IPS-NIHi7 (cell line): ENCODE data around the gene PRR30.

Experiments used
- DNase-seq: peaks from one replicate; pipeline ENCODE4 v3.0.0; 2012; ENCODE audit warnings: mixed read lengths; ENCODE audit errors: extremely low spot score

Gene PRR30

DNA sequence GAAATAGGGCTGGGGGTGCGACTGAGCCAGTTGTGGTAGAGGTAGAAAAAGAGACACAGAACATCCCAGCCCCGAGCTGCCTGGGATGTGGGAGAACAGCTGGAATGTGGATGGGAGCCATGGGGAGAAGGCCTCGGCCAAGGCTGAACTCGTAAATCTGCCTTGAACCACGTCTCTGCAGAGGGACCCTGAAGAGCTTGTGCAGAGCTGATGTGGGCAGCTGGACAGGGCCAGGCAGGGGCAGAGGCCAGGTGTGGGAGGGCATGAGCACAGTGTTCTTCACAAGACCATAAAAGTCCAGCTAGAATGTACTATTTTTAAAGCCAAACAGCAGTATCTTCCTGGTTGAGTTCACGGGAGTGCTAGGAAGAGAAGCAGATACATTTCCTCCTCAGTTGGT lies 15.3 kb upstream of the PRR30 start:
- no peak for DNase-seq

DNA sequence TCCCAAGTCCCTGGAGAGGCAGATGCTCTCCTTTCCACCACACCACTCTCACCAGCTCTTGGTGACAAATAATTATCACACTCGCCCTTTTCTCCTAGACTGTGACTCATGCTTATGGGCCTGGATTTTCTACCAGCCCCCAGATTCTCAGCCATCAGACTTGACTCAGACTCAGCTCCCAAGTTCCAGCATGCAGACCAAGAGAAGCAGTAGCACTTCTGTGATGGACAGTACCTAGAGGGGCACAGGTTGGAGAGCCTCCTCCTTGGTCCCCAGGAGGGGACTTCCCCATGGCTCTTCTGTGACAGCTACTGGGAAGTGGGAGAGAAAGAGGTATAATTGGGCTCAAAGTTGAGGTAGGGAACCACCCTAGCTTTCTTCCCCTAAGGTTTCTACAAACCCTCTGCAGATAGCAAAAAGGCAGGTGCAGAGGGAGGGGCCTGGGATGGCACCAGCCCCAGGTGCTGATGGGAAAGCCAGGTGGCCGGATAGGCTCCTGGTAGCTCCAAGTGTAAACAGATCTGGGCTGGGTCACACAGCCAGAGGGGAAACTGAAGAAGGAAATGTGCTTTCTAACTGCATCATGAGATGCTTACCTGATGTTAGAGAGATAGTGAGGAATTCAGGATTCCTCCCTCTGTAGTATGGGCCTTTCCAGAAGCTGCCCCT lies 13.7 kb upstream of the PRR30 start:
- no peak for DNase-seq

DNA sequence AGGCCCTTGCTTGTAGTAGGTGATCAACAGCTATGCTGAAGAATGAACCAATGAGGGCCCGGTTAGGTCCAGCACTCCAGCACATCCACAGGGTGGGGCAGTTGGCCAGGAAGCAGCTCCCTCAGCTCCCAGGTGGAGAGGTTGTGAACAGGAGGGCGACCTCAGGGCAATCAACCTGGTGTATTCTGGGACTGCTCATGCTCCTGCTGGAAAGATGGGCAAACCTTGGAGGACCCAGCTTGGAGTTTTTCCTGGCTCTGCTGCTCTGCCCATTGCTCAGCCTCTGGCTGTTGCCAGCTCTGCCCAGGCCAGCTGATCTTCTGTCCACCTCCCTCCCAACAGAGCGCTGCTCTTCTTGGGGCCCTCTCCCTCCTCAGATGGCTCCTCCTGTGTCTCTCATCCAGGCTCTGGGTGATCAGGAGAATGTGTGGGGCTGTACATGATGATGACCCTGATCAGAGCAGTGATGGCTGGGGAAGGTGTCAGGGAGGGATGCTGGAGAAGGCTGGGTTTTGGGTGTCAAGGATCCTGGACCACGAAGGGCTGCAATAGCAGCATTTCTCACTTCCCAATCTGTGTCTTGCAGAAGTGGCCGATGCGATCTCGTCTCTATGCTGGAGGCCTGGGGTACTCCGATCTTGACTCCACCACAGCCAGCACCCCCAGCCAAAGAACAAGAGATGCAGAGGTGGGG lies 13.0 kb upstream of the PRR30 start:
- peak; percentile 64 for DNase-seq

DNA sequence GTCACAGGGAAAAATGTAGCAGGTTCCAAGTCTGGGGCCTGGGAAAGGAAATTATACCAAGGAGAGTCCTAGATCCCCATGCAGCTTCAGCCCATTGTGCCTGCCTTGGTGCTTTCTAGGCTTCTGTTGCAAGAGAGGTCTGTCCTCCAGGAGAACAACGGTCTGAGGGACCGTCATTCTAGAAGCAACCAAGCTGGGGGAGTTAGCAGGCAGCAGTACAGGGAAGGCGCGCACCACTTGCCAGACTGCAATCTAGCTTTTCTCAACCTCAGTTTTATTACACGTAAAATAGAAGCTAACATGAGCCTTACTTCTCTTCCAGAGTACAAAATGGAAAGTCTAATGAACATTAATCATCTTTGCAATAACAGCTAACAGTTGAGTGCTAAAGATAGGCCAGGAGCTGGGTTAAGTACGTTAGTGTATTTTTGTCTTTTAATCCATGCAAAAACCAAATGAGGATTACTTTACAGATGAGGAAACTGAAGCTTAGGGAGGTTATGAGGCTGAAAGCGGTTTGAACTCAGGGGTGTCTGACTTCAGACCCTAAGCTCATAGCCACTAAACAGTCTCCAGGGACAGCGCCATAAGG lies 11.5 kb upstream of the PRR30 start:
- no peak for DNase-seq

DNA sequence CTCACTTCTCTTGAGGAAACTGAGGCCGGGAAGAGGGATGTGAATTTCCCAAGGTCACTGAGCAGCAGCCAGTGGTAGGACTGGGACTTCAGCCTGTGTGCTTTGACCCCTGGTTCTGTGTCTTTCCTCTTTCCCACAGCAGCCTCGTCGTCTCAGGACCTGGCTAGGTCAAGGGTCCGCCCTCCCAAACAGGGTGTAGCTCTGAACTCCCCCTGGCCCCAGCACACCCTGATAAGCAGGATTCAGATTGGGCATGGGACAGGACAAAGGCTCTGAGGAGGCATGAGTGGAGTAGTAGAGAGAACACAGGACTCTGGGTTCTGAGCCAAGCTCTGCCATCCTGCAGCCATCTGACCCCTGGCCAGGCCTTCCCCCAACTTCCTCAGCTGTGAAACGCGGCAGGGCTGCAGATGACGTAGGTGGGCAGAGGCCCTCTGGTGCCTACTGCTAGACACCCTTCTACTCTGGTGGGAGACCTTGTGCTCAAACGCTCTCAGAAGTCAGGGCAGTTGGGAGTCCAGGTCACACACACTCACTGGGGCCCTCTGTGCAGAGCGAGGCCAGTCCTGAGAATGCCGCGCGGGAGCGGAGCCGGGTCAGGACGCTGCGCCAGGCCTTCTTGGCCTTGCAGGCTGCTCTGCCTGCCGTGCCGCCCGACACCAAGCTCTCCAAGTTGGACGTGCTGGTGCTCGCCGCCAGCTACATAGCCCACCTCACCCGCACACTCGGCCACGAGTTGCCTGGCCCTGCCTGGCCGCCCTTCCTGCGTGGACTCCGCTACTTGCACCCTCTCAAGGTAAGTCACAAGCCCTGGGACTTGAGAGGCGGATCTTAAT lies 10.6 kb upstream of the PRR30 start:
- DNase-seq: no peak

DNA sequence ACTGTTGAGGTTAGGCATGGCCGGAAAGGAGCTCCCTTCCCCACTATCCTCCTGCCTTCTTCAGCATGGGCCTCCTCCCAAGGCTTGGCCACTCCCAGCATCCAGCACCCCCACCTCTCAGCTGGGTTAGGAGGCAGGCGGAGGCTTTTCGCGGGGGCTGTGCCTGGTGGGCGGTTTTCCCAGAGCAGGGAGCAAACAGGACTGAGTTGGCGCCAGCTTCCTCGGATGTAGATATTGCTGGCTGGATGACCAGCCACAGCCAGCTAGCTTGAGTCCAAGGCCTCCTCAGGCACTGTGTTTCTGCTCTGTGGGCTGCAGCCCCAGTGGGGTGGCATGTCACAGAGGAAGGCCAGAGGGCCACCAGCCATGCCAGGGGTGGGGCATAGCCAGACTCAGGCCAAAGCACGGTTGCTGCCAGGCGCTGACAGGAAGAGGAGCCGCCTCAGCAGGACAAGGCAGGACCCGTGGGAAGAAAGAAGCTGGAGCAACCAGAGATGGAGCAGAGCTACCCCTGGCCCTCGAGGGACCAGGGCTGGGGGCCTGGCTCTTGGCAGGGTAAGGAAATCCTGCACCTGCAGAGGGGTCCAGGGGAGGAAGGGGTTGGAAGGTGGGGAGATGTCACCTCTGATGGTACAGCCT lies 9.7 kb upstream of the PRR30 start, which contains the start of gene TCF23:
Gene TCF23 (plus strand): TSS at position 204 of the 639 bp plus-strand sequence. CDS start 130 bp downstream, at position 334.
- no peak for DNase-seq

DNA sequence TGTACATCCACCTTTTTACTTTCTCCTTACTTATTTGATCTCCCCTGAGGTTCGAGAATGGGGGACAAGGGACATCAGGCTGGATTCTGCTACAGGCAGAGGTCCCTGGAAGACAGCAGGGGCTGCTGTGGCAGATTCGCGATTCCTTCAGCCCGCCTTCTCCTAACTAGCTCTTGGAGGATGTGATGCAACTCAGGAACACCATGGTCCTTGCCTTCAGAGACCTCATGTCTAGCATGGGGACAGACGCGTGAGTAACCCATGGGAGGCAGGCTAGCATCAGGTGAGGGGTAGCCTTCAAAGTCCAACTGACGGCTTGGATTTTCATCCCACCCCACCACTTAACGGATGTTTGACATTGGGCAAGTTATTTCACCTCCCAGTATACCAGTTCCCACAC lies 8.7 kb upstream of the PRR30 start:
- no peak for DNase-seq

DNA sequence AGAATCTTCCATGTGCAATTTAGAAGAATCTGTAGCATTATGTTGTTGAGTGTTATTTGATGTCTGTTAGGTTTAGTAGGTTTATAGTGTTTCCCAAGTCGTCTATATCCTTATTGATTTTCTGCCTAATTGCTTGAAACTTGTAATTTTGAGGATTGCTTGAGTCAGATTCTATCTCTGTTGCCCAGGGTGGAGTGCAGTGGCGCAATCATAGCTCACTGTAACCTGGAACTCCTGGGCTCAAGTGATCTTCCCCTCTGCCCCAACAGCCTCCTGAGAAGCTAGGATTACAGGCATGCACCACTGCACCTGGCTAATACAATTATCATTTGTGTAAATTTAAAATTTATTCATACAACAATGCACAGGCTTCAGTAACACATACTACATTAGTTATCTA lies 6.5 kb upstream of the PRR30 start:
- DNase-seq: no peak

DNA sequence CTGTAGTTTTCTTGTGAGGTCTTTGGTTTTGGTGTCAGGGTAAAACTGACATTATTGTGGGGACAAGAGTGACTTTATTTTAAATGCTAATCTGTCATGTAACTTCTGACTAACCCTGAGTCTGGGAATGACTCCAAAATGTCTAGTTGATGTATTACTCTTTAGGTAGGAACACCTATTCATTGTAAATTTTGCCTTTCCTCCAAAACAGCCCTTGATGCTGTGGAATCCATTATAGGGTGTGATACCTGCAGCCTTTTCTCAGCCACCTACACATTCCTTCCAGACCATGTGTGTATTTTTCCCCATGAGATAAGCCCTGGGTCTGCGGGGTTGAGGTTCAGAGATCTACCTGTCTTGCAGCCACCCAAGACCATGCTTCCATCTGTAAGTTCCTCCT lies 4.1 kb upstream of the PRR30 start:
- DNase-seq: no peak

DNA sequence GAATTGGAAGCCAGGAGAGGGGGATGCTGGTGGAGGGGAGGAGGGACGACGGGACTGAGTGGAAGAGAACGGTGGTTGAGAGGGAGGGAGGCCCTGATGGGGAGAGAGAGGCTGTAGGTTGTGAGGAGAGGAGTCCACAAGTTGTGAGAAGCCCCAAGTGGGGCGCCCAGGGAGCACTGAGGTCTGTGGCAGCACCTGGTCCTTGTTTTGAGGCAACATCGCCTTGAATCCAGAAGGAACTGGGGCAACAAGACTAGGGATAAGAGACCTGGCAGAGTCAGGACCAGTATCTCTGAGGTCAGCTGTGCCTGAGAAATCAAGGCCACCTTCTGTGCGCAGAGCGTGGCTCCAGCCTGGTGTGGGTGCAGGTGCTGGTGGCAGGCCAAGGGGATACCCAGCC lies 1.1 kb downstream of the PRR30 start:
- no peak for DNase-seq

DNA sequence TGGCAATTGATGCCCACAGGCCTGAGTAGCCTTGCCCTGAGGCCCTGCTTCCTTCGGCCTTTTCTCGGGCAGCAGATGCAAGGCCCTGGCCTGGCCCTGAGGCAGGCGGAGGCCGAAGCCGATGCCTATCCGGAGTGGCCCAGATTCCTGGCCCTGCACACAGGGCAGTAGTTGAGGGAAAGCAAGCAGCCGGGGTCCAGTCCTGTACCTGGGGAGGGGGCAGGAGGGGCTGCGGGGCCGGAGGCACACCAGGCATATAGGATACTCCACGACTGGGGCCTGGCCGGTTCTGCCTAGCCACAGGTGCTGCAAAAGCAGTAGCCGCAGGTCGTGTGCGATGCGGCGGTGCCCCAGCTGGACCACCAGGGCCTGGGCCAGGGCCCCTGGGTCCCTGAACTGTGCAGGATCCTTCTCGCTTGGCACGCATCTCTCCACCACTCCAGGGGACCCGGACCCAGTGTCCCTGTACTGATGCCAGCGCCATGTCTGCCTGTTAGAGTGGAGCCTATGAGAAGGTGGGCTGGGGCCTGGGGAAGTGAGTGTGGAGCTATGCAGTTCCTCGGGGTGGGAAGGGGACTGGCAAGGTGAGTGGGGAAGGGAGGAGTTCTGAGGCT lies 1.8 kb downstream of the PRR30 start:
- no peak for DNase-seq

DNA sequence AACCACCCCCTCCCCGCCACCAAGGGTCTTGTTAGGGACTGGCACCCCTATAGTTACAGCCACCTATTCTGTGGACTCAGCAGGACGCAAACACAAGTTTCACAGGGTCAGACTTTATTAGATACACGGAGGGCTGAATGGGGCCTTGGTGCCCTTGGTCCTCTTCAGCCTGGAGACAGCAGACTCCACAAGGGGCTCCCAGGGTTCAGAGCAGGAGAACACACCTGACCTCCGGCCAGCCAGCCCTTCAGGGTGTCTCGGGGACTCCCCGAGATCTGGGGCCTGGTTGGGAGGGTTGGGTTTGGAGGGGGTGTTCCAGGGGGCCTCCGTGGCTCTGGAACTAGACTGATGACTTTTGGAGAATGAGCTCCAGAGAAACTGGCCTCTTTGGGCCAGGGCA lies 2.5 kb downstream of the PRR30 start:
- no peak for DNase-seq

DNA sequence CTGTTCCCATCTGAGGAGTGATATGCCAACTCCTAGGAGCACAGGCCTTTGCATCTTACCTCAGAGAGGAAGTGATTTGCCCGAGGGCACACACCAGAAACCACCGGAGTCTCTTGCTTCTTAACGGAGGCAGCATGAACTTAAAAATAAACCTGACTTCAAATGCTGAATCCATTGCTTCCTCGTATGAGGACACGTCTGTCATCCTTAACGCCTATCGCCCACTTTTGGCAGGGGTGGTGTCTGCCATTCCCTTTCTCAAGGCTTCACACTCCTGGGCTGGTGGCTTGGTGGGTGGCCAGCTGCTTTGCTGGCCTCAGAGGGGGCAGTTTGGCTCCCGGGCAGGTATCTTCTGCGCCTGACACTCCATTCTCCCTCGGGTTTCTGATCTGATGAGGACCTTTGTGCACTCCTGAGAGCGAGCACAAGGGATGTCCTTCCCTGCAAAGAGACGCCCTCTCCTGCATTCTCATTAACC lies 3.7 kb downstream of the PRR30 start:
- DNase-seq: no peak

DNA sequence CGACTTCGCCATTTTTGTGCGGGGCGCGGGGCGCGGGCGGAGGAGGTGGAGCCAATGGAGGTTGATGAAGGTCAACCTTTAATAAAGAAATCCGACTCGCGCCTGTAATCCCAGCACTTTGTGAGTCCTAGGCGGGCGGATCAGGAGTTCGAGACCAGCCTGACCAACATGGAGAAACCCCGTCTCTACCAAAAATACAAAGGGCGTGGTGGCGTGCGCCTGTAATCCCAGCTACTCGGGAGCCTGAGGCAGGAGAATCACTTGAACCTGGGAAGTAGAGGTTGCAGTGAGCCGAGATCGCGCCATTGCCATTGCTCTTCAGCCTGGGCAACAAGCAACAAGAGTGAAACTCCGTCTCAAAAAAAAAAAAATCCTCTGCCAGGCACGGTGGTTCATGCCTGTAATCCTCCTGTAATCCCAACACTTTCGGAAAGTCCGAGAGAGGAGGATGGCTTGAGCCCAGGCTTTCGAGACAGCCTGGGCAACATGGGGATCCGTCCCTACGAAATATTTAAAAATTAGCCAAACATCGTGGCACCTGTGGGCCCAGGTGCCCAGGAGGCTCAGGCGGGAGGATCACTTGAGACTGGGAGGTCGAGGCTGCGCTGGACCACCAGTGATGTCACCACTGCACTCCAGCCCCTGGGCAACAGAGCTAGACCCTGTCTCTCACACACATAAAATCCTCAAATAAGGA lies 4.3 kb downstream of the PRR30 start:
- DNase-seq: no peak

DNA sequence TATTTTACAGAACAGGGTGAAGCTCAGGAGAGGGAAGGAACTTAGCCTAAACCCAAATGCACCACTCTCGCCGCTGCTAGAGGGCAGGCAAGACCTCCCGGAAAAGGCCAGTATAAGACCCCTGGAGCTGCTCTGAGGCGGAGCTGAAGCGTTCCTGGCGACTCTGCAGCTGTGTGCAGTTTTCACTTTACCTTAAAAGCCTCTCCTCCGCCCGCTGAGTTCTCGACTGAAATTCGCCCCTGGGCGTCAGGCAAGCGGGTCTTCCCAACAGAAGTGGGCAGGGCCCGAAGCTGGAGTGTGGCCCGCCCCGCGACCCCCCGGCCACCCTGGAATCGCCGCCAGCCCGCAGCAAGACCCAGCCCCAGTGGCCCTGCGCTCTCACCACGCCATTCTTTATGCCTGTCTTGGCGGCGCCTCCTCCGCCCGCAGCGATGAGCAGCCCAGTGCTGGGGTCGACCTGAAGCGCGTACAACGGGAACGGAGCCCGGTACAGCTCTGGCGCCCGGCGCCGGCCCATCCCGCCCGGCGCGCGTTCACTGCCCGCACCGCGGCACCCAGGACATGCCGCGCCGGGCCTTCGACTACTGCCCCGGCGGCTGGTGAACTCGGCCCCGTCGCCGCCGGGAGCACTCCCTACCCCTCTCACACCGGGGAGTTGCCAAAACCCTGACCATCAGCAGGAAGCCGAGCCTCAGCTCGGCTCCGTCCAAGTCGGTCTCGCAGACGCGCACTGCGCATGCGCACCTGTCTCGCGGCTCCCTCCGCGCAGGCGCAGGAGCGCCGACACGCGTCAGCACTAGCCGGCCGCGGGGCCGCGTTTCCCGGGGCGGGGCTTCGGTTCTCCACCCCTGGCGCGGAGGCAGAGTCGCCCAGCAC lies 5.1 kb downstream of the PRR30 start, which contains the start of gene PREB:
Gene PREB (minus strand): TSS at position 732 of the 876 bp plus-strand sequence. CDS start 215 bp downstream, at position 517.
- peak; percentile 100 for DNase-seq

DNA sequence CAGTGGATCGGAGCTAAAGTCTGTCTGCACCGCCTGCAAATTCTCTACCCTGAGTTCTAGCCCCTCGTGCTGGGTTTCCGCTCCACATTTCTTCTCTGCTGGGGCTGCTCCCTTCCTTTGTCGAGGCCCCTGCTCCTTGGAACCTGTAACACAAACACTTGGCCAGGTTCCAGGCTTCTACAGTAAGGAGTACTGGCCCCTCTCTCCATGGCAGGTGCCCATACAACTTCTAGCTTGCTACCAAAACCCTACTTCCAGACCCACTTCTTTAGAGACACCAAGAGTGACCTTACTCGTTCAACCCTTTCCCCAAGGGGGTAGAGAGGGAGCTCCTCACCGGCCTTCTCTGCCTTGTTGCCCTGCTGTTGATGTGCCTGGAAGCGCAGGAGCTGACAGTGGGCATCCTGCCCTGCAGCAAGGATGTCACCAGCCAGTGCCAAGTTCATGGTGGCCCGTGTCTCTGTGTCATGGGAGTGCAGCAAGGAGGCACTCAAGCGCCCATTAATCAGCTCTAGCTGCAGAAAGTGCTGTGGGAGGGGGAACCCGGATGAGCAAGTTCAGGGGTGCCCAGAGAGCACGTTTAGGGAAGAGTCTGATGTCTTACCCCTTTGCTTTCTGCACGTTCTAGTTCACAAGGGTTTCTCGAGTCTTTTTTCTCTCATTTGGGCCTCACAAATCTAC lies 5.9 kb downstream of the PRR30 start:
- DNase-seq: no peak

DNA sequence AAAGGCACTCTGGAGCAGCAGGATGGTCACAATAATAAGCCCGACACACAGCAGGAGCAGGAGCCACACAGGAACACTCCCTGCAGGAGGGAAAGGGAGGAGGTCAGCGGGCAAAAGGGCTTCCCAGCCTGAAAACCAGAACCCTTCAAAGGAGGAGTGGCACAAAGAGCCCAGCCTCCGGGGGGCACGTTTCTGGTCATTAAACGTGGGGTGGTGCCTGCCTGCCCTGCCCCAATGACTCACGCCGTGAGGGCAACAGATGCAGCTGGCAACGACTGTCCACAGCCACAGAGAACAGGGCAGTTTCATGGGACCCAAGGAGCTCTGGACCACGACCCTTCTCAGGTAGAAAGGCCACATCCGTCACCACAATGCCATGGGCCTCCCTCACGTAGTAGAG lies 7.8 kb downstream of the PRR30 start:
- no peak for DNase-seq

DNA sequence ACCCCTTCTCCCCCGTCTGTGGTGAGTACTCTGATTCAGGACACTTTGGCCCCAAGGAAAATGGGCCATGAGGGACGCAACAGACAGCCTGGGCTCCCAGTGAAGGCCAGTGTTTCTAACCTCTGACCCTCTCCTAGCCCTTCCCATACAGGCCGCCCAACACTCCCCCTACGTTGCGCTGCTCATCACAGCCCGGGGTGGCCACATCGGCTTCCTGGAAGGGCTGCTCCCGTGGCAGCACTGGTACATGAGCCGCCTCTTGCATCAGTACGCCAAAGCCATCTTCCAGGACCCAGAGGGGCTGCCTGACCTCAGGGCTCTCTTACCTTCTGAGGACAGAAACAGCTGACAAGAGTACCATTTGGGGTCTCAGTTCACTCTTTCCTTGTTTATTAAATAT lies 8.8 kb downstream of the PRR30 start:
- no peak for DNase-seq
